Adrenal gland (tissue), 12 donors: Measurements from ENCODE around the gene CD5L. TPM values are rescaled to one million over a fixed set of nuclear protein-coding genes. Genes with fewer than 3 reads are reported as not detected.

ENCODE experiments used
- DNase-seq, 7 donors: peaks; one replicate each; pipeline ENCODE4 v3.0.0-alpha.2; 2019 to 2020
- H3K27ac ChIP-seq, 5 donors: fragments of 200-600 bp; sonication (generic) in 4 of 5; 1 replicate in 3 of 5; 2 replicates in 2 of 5; pipeline versions ENCODE4 v1.5.1 to v1.8.0; 2016 to 2020; ENCODE audit warnings: mild to moderate bottlenecking in 1 of 5
- H3K27me3 ChIP-seq: fragments of 200-600 bp; 2 replicates; pipeline ENCODE4 v1.8.0; 2021
- H3K36me3 ChIP-seq, 2 donors: fragments of 200-600 bp; replicated peaks in 1 of 2; 1 replicate in 1 of 2; 2 replicates in 1 of 2; pipeline versions ENCODE4 v1.5.1 to v1.8.0; 2018 to 2022
- H3K4me1 ChIP-seq, 2 donors: fragments of 200-600 bp; replicated peaks in 1 of 2; 1 replicate in 1 of 2; 2 replicates in 1 of 2; pipeline versions ENCODE4 v1.5.1 to v1.8.0; 2018 to 2021
- H3K4me3 ChIP-seq, 4 donors: fragments of 200-600 bp; sonication (generic) in 3 of 4; one replicate each; pipeline ENCODE4 v1.5.1; 2016 to 2018
- H3K9me3 ChIP-seq, 3 donors: fragments of 200-600 bp; sonication (generic) in 1 of 3; replicated peaks in 1 of 3; 1 replicate in 2 of 3; 2 replicates in 1 of 3; pipeline versions ENCODE4 v1.5.1 to v1.8.0; 2016 to 2021
- CTCF ChIP-seq, 6 experiments: fragments of 450-650 bp in 4 of 6; fragments of 200-600 bp in 2 of 6; sonication (generic) in 1 of 6; IDR thresholded peaks; 1 replicate in 5 of 6; 2 replicates in 1 of 6; pipeline versions ENCODE4 v1.5.1 to v1.8.0; 2016 to 2021; ENCODE audit warnings: antibody characterized with exemption in 6 of 6, mild to moderate bottlenecking in 2 of 6, moderate library complexity in 1 of 6
- POLR2A ChIP-seq, 2 donors: fragments of 450-650 bp; IDR thresholded peaks; one replicate each; pipeline ENCODE4 v1.6.1; 2017; ENCODE audit warnings: antibody characterized with exemption in 2 of 2, mild to moderate bottlenecking in 2 of 2, moderate library complexity in 1 of 2
- WGBS, 4 donors: extraction: QIAGEN DNeasy Blood & Tissue Kit in 2 of 4; methylation state at CpG; one replicate each; pipeline versions ENCODE4 v1.1.5 to v1.1.7; 2013 to 2017; 5-methylcytosine and 5-hydroxymethylcytosine counted together
- intact Hi-C, 2 donors: fragments of 100-400 bp; cut with DNase I; formaldehyde crosslinking; loops; one replicate each; pipeline versions ENCODE4 v1.14.1 to v1.15.0; 2022 to 2023
- polyA plus RNA-seq, 3 donors: library from polyadenylated mRNA; stranded (reverse); fragments of 200-250 nt in 2 of 3; fragments of 350-450 nt in 1 of 3; fragmentation: Illumina TruSeq in 1 of 3; extraction: RNeasy Lipid Tissue Mini Kit (QIAGEN cat#74804) in 1 of 3; gene quantifications; one replicate each; pipeline ENCODE4 v1.2.3, GENCODE V29; 2013 to 2014
- total RNA-seq, 9 donors: library from RNA; depleted of rRNA in 4 of 9; stranded (reverse); fragments of >200 nt in 4 of 9; fragments of 120-200 nt in 1 of 9; fragmentation: NEBNext Ultra II Directional in 1 of 9; extraction: Animal tissue kit (Norgen Biotek cat#: 25700) in 1 of 9; gene quantifications; one replicate each; pipeline versions ENCODE4 v1.1.0 to v1.2.4, GENCODE V29; 2013 to 2023
- donor health status: healthy with polysubstance abuse.
- donor health status: Bipolar disorder and iron deficiency.
- donor health status: DM: yes; HTN: yes; CAD: no.
- donor health status: DM: no; HTN: no; CAD: no.
- donor health status: DM: no; HTN: no; CAD: no.
- donor health status: DM: yes; HTN: yes; CAD: no.

The CD5L gene
- total and polyA plus RNA-seq, 12 donors: 0.16 to 2.4 (median 0.32) TPM; not detected in 9

DNA sequence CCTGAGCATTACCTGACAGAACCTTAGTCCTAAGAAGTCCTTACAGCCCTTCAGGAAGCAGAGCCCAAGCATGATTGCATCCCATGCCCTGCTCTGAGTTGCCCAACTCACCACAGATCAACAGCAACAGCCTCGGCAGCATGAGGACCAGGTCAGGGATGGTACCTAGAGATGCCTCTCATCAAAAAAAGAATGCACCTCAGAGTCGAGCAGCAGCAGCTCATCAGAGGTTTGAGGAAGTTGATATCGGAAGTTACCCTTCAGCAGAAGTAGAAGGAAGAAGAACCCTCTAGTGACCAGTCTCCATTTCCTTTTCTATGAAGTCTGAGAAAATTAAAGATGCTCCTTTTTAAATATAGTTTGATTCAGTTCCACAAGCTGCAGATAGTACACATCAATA, 21.7 kb downstream of the CD5L start, which contains the start of gene FCRL1:
Gene FCRL1, minus strand, starts transcription at position 225 of the 400 bp plus-strand sequence. Its CDS starts 83 bp downstream, at position 142.
- WGBS, 4 donors: 39 to 64% (median 59%) methylated on average over 3 of the region's 3 CpGs

DNA sequence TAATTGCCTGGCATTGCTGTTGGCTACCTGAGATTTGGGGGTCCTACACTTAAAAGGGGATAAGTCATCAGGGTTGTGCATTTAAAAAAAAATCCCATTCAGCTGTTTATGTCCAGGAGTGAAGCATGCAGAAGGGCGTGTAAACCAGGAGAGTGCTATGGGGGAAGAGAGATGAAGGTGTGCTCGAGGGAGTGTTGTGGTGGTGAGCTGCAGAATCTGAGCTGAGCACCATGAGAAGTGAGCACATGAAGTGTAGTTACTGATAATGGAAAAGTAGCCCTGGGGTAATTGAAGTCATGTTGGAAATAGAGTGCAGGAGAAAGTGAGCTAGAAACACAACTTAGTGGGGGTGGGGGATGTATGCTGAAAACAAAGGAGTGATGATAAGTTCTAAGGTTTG, 22.4 kb downstream of the CD5L start:
- no peak for DNase-seq
- intact Hi-C loops: no loop called here
- no peaks in the 10 kb centered on the region for H3K36me3 ChIP-seq
- no peak overlapping the region for H3K4me3 ChIP-seq
- 66 to 76% (median 71%) methylated on average over 2 of the region's 2 CpGs for WGBS, 4 donors
- no peaks in the 10 kb centered on the region for H3K9me3 ChIP-seq
- no peak overlapping the region for H3K27ac ChIP-seq
- no peak for TF ChIP-seq CTCF (IDR thresholded peaks at IDR 0.05)
- no peak for TF ChIP-seq POLR2A (IDR thresholded peaks at IDR 0.05)
- no peaks in the 10 kb centered on the region for H3K4me1 ChIP-seq
- no peaks in the 10 kb centered on the region for H3K27me3 ChIP-seq

More for the DNA sequence above, 21.7 kb downstream of the CD5L start, which contains the start of gene FCRL1:
- Histone ChIP-seq H3K4me1 (no peaks in the 10 kb centered on the region), H3K27ac (no peak within 1 kb of the TSS), H3K9me3 (no peaks in the 10 kb centered on the region), H3K27me3 (no peaks in the 10 kb centered on the region), H3K36me3 (no peaks in the 10 kb centered on the region), H3K4me3 (no peak within 1 kb of the TSS)
- intact Hi-C loops: no loop called here
- DNase-seq: no peak
- TF ChIP-seq CTCF (IDR thresholded peaks at IDR 0.05) (no peak), POLR2A (IDR thresholded peaks at IDR 0.05) (no peak)

DNA sequence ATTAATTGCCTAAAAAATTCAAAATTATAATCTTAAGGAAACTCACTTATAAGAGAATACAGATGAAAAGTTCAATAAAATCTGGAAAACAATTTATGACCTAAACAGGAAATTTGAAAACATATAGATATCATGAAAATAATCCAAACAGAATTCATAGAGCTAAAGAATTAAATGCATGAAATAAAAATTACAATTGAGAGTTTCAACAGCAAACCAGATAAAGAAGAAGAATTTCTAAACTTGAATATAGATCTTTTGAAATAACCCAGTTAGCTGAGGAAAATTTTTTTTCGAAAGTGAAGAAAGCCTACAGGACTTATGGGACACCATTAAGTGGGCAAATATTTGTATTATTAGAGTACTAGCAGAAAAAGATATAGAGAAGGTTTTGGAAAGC, 28.3 kb downstream of the CD5L start:
- H3K4me3 ChIP-seq: no peak overlapping the region
- intact Hi-C loops: no loop called here
- WGBS, 4 donors: 63 to 81% (median 73%) methylated on average over 1 of the region's 1 CpG
- no peaks in the 10 kb centered on the region for H3K27me3 ChIP-seq
- TF ChIP-seq POLR2A (IDR thresholded peaks at IDR 0.05) (no peak), CTCF (IDR thresholded peaks at IDR 0.05) (no peak)
- no peaks in the 10 kb centered on the region for H3K36me3 ChIP-seq
- peaks cover 0 to 4% (median 0%) of the 10 kb centered on the region in 3 donors for H3K9me3 ChIP-seq
- no peaks in the 10 kb centered on the region for H3K4me1 ChIP-seq
- no peak for DNase-seq
- no peak overlapping the region for H3K27ac ChIP-seq

- Histone ChIP-seq H3K36me3 (no peaks in the 10 kb centered on the region), H3K27ac (no peak overlapping the region), H3K27me3 (no peaks in the 10 kb centered on the region), H3K9me3 (no peaks in the 10 kb centered on the region), H3K4me3 (no peak overlapping the region), H3K4me1 (no peaks in the 10 kb centered on the region)
- WGBS, 4 donors: 50 to 59% (median 52%) methylated on average over 6 of the region's 6 CpGs
- intact Hi-C loops: no loop called here
- DNase-seq: no peak
- TF ChIP-seq POLR2A (IDR thresholded peaks at IDR 0.05) (no peak), CTCF (IDR thresholded peaks at IDR 0.05) (no peak)
These were observed 35.0 kb downstream of the CD5L start for GRCh38 chr1:157806431-157807149.
